GM23248 (cell line): Measurements from ENCODE around the gene SLC13A2.

Experiments used
- EZH2 ChIP-seq: fragments of 200-600 bp; sonication (generic); IDR thresholded peaks from 2 replicates; pipeline ENCODE4 v1.6.1; 2018; ENCODE audit warnings: antibody characterized with exemption, mild to moderate bottlenecking; ENCODE audit not compliant: insufficient read depth, poor library complexity, severe bottlenecking
- EZH2phosphoT487 ChIP-seq: fragments of 200-600 bp; sonication (generic); IDR thresholded peaks from 2 replicates; pipeline ENCODE4 v1.6.1; 2018; ENCODE audit warnings: antibody characterized with exemption, moderate library complexity, mild to moderate bottlenecking, low read depth; ENCODE audit not compliant: insufficient read depth

DNA sequence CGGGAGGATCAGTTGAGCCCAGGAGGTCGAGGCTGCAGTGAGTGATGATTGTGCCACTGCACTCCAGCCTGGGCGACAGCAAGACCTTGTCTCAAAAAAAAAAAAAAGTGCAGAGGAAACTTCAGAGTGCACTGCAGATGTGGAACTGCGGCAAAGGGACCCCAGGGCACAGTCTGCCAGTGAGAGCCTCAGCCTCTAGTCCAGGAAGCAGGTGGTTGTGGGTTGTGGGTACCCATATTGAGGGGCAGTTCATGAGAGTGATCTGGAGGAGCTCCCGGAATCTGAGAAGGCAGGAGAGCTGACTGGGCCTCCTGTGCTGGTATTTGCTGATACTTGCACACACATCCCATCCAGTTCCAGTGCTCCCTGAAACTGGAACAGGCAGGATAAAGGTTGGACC is 45.8 kb downstream of the SLC13A2 start:
- TF ChIP-seq EZH2phosphoT487 (no peak), EZH2 (no peak)
